Measurements from ENCODE around the gene HLA-DMB.

HLA-DMB gene

GRCh38 chr6:32920715-32921114 lies 20.1 kb downstream of the HLA-DMB start:
- H3K27ac ChIP-seq: no peak overlapping the region
- no peaks in the 10 kb centered on the region for H3K36me3 ChIP-seq
- TF ChIP-seq, protein P1, sequence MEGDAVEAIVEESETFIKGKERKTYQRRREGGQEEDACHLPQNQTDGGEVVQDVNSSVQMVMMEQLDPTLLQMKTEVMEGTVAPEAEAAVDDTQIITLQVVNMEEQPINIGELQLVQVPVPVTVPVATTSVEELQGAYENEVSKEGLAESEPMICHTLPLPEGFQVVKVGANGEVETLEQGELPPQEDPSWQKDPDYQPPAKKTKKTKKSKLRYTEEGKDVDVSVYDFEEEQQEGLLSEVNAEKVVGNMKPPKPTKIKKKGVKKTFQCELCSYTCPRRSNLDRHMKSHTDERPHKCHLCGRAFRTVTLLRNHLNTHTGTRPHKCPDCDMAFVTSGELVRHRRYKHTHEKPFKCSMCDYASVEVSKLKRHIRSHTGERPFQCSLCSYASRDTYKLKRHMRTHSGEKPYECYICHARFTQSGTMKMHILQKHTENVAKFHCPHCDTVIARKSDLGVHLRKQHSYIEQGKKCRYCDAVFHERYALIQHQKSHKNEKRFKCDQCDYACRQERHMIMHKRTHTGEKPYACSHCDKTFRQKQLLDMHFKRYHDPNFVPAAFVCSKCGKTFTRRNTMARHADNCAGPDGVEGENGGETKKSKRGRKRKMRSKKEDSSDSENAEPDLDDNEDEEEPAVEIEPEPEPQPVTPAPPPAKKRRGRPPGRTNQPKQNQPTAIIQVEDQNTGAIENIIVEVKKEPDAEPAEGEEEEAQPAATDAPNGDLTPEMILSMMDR (IDR thresholded peaks at IDR 0.05; ENCODE audit: low read depth, low read length): no peak
- H3K4me3 ChIP-seq (ENCODE audit: low read depth, low read length): no peak overlapping the region
- no peaks in the 10 kb centered on the region for H3K27me3 ChIP-seq (ENCODE audit: insufficient read depth, low read depth, severe bottlenecking)
- no peak for DNase-seq
- H3K9me3 ChIP-seq (ENCODE audit: severe bottlenecking): no peaks in the 10 kb centered on the region

GRCh38 chr6:32912951-32913350 lies 27.9 kb downstream of the HLA-DMB start:
- Histone ChIP-seq H3K27ac (no peak overlapping the region), H3K4me3 (ENCODE audit: low read depth, low read length) (no peak overlapping the region), H3K27me3 (ENCODE audit: insufficient read depth, low read depth, severe bottlenecking) (no peaks in the 10 kb centered on the region), H3K36me3 (no peaks in the 10 kb centered on the region), H3K9me3 (ENCODE audit: severe bottlenecking) (no peaks in the 10 kb centered on the region)
- DNase-seq: no peak
- TF ChIP-seq, protein P1 (IDR thresholded peaks at IDR 0.05; ENCODE audit: low read depth, low read length): no peak

GRCh38 chr6:32908897-32909296 lies 31.9 kb downstream of the HLA-DMB start:
- Histone ChIP-seq H3K4me3 (ENCODE audit: low read depth, low read length) (no peak overlapping the region), H3K27me3 (ENCODE audit: insufficient read depth, low read depth, severe bottlenecking) (no peaks in the 10 kb centered on the region), H3K27ac (no peak overlapping the region), H3K36me3 (no peaks in the 10 kb centered on the region), H3K9me3 (ENCODE audit: severe bottlenecking) (no peaks in the 10 kb centered on the region)
- TF ChIP-seq, protein P1 (IDR thresholded peaks at IDR 0.05; ENCODE audit: low read depth, low read length): no peak
- DNase-seq: no peak

DNA sequence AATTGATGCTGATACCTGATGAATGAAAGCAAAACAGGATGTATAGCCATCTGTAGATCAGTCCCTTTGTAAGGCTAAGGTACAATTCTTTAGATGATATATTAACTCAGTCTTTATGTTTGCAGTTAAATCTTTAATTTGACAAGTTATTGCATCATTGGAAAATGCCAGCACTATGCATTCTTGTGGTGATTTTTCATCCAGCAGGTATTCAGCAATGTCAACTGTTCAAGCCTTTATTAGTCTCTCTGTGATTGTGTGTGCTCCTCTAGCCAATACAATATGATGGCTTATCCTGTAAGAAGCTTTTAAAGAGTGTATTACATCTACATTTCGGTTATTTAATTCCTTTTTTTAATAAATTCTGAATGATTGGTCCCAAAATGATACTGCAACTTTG lies 34.3 kb downstream of the HLA-DMB start:
- Histone ChIP-seq H3K36me3 (peaks cover 3% of the 10 kb centered on the region), H3K27ac (no peak overlapping the region), H3K27me3 (ENCODE audit: insufficient read depth, low read depth, severe bottlenecking) (no peaks in the 10 kb centered on the region), H3K9me3 (ENCODE audit: severe bottlenecking) (no peaks in the 10 kb centered on the region), H3K4me3 (ENCODE audit: low read depth, low read length) (no peak overlapping the region)
- TF ChIP-seq, protein P1 (IDR thresholded peaks at IDR 0.05; ENCODE audit: low read depth, low read length): no peak
- no peak for DNase-seq

DNA sequence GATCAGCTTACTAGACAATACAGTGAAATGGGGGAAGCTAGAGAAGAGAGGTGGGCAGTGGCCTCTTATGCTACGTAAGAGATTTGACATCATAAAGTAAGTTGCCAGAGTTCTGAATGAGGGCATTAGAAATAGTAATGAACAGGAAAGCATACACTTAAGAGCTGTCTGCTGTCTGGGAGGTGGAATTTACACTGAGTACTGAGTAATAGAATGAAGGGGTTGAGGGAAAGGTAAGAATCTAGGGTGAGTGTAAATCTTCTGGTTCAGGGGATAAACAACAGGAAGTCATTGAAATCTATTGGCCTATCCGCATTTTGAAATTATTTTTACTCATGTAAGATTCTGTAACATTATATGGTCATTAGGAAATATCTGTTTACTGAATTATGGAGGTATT lies 35.8 kb downstream of the HLA-DMB start:
- no peak for DNase-seq
- no peak overlapping the region for H3K4me3 ChIP-seq (ENCODE audit: low read depth, low read length)
- TF ChIP-seq, protein P1 (IDR thresholded peaks at IDR 0.05; ENCODE audit: low read depth, low read length): no peak
- H3K27ac ChIP-seq: no peak overlapping the region
- no peaks in the 10 kb centered on the region for H3K27me3 ChIP-seq (ENCODE audit: insufficient read depth, low read depth, severe bottlenecking)
- H3K36me3 ChIP-seq: peaks cover 16% of the 10 kb centered on the region
- no peaks in the 10 kb centered on the region for H3K9me3 ChIP-seq (ENCODE audit: severe bottlenecking)

DNA sequence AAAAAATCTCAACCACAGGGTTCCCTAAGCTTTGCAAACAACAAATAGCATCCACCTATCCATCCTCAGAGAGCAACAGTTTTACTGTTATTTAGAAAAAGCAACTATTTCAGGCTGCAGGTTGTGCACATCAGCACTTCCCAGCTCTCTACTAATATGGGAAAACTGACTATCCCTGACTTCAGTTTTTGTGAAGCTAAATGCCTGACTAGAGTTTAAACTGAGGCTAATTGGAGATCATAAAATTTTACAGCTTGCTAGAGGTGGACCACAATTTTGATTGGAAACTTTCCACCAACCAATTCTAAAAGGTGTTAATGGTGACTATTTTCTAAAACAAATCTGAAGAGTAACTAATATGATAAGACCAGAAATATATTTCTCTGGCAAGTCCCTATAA lies 36.9 kb downstream of the HLA-DMB start:
- H3K4me3 ChIP-seq (ENCODE audit: low read depth, low read length): no peak overlapping the region
- H3K27me3 ChIP-seq (ENCODE audit: insufficient read depth, low read depth, severe bottlenecking): no peaks in the 10 kb centered on the region
- peaks cover 26% of the 10 kb centered on the region for H3K36me3 ChIP-seq
- TF ChIP-seq, protein P1 (IDR thresholded peaks at IDR 0.05; ENCODE audit: low read depth, low read length): no peak
- DNase-seq: no peak
- no peak overlapping the region for H3K27ac ChIP-seq
- no peaks in the 10 kb centered on the region for H3K9me3 ChIP-seq (ENCODE audit: severe bottlenecking)

All from WERI-Rb-1 (cell line).